SK-MEL-5 (cell line): ENCODE results near the gene JCAD. TPM values are rescaled to one million over a fixed set of nuclear protein-coding genes. Genes with fewer than 3 reads are reported as not detected.
"Not testable (repeated sequence)": the region's sequence is repeated elsewhere in the genome, so short reads cannot be mapped to it uniquely, and the experiment has no call there.

Source experiments
- DNase-seq: peaks from one replicate; pipeline ENCODE4 v3.0.0-alpha.2; 2016; ENCODE audit warnings: low read depth, low spot score
- in situ Hi-C: cut with HindIII; loops from 2 replicates; pipeline ENCODE4 v1.10.0; 2016; ENCODE audit warnings: low sequenced_read_pairs, high pct_unique_total_duplicates, low pct_unique_long_range_greater_than_20kb
- total RNA-seq: library from RNA; depleted of rRNA; stranded (reverse); fragments of >200 nt; shearing (Covaris generic); gene quantifications from 2 replicates; pipeline ENCODE4 v1.2.3, GENCODE V29; 2014

Gene JCAD
- total RNA-seq, 1 experiment from 2014 or later: 0.53 TPM

GRCh38 chr10:30011956-30012647 lies 47.3 kb downstream of the JCAD start:
- in situ Hi-C loops: no loop called here
- no peak for DNase-seq

- in situ Hi-C loops: no loop called here
- no peak for DNase-seq
Measured at GRCh38 chr10:30011396-30011795, 48.0 kb downstream of the JCAD start.

GRCh38 chr10:30007406-30007805 lies 52.0 kb downstream of the JCAD start:
- DNase-seq: no peak
- in situ Hi-C loops: no loop called here

DNA sequence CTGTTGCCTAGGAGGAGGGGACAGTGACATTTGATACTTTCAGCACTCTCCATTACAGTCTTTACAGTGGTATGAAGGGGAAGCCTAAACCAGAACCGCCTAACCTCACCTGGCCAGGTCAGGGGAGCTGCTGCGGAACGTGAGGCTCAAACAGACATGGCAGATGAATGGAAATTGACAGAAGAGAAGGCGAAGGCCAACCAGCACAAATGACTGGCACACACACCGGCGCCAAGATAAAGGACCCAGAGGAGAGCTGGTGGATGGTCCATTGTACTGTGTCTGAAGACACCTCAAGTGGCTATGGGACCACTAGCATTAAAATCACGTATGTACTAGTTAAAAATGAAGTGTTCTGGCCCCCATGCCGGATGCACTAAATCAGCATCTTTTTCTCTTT lies 53.0 kb downstream of the JCAD start:
- no peak for DNase-seq
- in situ Hi-C loops: no loop called here

DNA sequence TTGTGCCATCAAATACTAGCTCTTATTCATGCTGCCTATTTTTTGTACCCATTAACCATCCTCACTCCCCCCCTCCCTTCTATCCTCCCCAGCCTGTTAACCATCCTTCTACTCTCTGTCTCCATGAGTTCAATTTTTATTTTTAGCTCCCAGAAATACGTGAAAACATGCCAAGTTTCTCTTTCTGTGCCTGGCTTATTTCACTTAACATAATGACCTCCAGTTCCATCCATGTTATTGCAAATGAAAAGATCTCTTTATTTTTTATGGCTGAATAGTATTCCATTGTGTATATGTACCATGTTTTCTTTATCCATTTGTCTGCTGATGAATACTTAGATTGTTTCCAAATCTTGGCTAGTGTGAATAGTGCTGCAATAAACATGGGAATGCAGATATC lies 54.3 kb downstream of the JCAD start:
- in situ Hi-C loops: not testable (repeated sequence)

GRCh38 chr10:30002426-30003266 lies 56.7 kb downstream of the JCAD start:
- peak; percentile 70 for DNase-seq
- in situ Hi-C loops: no loop called here

More for the DNA sequence above, 54.3 kb downstream of the JCAD start:
- DNase-seq: peak; percentile 79

DNA sequence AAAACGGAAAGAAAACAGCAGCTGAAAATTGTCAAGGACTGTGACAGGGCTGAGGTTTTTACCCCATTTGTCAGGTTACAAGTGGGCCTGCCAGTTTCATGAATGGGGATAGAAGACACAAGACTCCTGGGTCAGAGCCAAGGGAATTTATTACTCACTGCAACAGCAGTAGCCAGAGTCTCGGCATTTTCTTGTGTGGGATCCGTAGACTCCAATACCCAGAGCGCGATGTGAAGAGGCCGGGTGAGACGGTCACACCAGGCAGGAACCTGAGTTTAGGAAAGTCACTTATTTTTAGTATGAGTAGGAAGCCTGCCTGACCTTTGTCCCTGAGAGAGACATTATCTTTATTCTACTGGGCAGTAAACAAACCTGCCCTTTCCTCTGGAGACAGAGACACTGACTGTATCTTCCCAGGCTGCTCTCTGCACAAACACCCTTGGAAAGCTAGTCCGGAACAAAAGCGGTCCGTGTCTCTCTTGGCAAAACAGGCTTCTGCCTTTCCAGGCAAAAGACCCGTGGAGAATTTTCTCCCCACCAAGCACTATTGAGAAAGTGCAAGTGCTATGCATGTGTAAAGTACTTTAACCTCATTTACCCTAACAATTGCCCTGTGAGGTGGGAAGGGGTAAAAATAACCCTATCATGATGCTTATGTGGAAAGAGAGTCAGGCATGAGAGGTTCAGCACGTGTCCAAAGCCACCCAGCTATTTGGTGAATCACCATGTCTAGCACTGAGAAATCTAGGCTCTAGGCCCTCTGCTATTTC lies 58.4 kb downstream of the JCAD start:
- in situ Hi-C loops: no loop called here
- no peak for DNase-seq

DNA sequence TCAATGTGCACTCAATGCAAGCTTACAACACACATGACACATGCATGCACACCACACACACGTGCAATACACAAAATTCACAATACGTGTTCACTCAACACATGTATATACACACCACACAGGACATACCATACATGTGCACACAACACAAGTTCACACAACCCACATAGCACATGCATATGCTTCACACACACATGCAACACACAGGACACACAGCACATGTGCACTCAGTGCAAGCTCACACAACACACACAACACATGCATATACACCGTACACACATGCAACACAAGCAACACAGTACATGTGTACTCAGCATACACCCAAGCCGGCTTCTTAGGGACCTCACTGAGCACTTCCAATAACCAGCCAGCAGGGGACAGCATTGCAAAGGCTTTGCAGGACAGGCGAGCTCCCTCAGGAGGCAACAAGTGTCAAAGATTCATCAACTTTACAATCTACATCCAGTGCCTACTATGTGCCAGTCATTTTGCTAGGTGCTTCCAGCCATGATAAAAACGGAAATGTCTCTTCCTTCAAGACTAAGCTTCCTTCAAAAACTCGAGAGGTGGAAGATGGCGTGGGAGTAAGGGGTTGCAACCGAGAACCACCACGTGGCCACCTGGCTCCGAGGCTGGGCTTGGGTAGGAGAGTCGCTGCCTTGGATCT lies 61.1 kb downstream of the JCAD start:
- in situ Hi-C loops: no loop called here
- DNase-seq: peak; percentile 79

GRCh38 chr10:29994811-29995210 lies 64.6 kb downstream of the JCAD start:
- DNase-seq: no peak
- in situ Hi-C loops: no loop called here

GRCh38 chr10:29993319-29993915 lies 66.0 kb downstream of the JCAD start:
- in situ Hi-C loops: no loop called here
- DNase-seq: no peak

DNA sequence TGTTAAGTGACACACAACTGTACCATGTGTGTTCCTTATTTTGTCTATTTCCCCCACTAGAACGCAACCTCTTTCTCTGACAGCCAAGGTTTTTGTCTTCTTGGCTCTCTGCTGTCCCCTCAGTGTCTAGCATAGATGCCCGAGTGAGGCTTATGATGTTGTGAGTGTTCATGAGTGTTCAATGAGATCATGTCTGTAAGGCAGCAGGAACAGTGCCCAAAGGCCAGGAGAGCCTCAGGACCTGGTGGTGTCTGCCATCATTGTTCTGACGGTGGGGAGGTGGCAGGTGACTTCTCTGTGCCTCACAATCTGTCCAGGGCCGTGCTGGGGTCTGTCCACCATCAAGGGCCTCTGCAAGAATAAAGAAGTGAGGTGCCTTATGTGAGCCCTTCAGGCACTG lies 66.5 kb downstream of the JCAD start:
- no peak for DNase-seq
- in situ Hi-C loops: no loop called here

- DNase-seq: no peak
- in situ Hi-C loops: no loop called here
Measured at GRCh38 chr10:29991382-29991781, 68.0 kb downstream of the JCAD start.

DNA sequence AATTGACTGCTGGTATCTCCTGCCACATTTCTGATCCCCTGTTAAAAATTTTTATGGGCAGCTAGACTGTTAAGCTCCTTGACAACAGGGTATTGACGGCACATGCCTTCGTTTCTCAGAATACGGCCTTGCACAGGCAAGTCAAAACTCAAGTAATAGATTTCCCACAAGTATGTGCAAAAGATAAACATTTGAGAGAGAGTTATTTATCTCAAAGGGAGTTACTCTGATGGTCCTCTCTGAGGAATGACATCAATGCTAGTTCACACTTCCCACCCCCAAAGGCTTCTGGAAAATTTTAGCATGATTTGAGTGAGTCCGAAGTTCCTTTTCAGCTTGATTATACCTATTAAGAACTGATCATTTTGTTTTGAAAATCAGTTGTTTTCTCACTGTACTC lies 71.9 kb downstream of the JCAD start:
- DNase-seq: no peak
- in situ Hi-C loops: no loop called here

DNA sequence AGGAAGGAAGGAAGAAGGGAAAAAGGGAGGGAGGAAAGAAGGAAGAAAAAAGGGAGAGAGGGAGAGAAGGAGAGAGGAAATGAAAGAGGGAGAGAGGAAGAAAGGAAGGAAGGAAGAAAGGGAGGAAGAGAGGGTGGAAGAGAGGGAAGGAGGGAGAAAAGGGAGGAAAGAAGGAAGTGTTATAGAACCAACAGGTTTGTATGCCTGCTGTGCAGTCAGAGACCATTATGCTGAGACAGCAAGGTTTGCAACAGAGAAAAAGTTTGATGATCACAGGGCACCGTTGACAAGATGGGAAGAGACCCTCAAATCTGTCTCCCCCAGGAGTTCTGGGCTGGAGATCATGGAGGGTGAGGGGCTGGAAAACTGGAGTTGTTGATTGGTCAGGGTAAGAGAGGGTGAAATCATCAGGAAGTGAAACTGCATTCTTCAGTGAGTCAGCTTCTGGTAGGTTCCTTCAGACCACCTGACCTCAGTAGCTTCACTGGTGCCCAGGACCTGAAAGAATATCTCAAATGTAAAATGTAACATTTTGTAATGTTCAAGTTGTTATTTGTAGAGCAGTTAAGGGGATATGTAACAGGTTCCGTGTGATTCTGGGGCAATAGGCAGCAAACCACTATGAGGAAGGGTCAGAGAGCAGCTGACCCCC lies 76.3 kb downstream of the JCAD start:
- in situ Hi-C loops: no loop called here
- DNase-seq: no peak

DNA sequence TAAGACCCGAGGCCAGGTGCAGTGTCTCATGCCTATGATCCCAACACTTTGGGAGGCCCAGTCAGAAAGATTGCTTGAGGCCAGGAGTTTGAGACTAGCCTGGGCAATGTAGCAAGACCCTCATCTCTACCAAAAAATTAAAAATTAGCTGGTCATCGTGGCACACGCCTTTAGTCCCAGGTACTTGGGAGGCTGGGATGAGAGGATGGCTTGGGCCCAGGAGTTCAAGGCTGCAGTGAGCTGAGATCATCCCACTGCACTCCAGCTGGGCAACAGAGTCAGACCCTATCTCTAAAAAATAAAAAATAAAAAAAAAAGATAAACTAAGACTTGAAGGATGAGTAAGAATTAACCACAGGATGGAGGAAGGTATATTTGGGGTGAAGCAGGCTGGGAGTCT lies 77.9 kb downstream of the JCAD start:
- in situ Hi-C loops: no loop called here
- no peak for DNase-seq

DNA sequence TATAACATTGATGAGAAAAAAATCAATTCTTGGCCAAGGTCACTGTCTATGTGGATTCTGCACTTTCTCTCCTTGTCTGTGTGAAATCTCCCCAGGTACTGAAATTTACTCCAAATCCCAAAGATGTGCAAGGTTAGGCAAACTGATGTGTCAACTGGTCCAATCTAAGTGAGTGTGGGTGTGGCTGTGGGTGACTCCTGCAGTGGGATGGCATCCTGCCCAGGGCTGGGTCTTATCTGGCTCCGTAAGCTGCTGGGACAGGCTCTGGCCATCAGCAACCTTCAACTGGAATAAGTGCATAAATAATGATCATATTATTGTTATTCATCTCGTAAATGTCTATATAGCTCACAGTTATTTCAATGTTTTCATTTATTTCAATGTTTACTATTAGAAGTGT lies 79.3 kb downstream of the JCAD start:
- no peak for DNase-seq
- in situ Hi-C loops: no loop called here

GRCh38 chr10:29979421-29979779 lies 80.0 kb downstream of the JCAD start:
- DNase-seq, in situ Hi-C loops: not testable (repeated sequence)
